Measurements from ENCODE around the gene ITPK1.

Gene ITPK1

GRCh38 chr14:93059260-93059659 is 56.5 kb downstream of the ITPK1 start (continued):
- TF ChIP-seq PRDM4 (tag by site-specific recombination; IDR thresholded peaks at IDR 0.05) (no peak), WT1 (tag by site-specific recombination; IDR thresholded peaks at IDR 0.05) (no peak), TRIM28 (IDR thresholded peaks at IDR 0.05; ENCODE audit: borderline replicate concordance, low read length) (no peak)

DNA sequence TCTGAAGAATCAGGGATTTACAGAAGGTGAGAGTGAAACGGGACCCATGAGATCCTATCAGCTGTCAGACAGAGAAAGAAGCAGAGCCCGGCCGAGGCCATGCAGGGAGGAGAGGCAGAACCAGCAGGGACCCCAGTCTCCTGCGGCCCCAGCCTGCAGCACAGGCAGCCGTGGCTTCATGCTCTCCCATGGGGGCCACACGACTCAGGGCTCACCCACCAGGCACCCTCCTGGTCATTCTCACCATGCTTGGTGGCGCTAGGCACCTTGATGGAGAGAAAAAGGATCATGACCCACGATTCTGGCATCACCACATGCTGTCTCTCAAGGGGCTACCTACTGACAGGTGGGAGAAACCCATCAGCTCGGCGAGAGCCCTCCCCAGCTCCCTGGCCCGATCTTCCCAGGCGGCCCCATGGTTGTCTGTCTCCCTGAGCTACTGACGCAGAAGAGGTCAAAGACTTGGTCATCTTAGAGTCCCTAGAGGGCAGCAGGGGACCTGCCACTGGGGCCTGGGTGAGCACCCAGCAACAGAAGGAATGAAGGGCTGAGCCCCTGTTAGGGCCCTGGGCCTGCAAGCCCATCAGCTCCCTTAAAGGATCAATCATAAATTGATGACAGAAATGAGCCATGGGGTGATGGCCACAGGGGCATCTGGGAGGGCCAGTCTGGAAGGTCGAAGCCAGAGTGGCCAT is 58.0 kb downstream of the ITPK1 start:
- Histone ChIP-seq H3K36me3 (ENCODE audit: control insufficient read depth in 2 of 2, insufficient read depth in 1 of 2, low read length in 2 of 2) (no peaks in the 10 kb centered on the region), H3K27ac (ENCODE audit: extremely low read depth, low read depth, low read length) (no peak overlapping the region), H3K9me3 (ENCODE audit: control insufficient read depth, insufficient read depth, low read depth, low read length) (no peaks in the 10 kb centered on the region), H3K4me1 (ENCODE audit: control insufficient read depth, insufficient read depth, low read length) (no peaks in the 10 kb centered on the region), H3K4me3 (ENCODE audit: low read depth, low read length) (no peak overlapping the region)
- ChIA-PET CTCF (no interaction called here), POLR2A (no interaction called here)
- TF ChIP-seq HOXD13 (CRISPR knock-in tag; IDR thresholded peaks at IDR 0.05; ENCODE audit: borderline replicate concordance) (no peak), ZIC2 (tag by site-specific recombination; IDR thresholded peaks at IDR 0.05) (peak; percentile 99)

DNA sequence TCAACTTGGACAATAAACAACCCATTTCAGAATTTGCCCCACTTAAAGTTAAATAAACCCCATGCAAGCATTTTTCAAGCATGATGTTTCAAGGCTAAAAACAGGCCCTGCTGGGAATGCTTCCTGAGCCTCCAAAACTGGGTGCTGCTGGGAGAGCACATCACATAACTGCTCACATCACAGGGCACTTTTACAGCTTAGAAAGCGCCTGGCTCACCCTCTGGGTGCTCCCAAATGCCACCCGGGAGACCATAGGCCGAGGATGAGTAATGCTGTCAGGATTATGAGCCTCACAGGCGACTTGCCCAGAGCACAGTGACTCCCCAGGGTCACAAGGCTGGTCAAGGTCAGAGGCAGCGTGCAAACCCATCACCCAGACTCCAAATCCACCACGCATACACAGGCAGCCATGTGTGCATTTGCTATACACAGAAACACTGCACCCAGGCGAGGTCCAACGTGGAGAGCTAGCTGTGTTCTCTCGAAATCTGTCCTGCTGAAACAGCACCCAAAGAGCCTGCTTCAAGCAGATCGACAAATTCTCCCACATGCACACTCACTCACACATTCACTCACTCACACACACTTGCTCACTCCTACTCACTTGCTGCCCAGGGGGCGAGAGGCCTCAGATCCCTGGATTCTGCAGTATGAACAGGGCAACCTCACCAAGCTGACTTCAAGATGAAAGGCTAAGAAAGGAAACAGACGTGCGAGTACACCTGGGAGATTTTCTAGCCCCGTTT is 58.7 kb downstream of the ITPK1 start:
- no peaks in the 10 kb centered on the region for H3K9me3 ChIP-seq (ENCODE audit: control insufficient read depth, insufficient read depth, low read depth, low read length)
- CTCF ChIA-PET, result interaction anchor here (0.6 kb wide), 1 partner anchor 9 kb away, joined by 5 read pairs; no protein-coding TSS in a partner anchor
- TF ChIP-seq EGR2 (tag by site-specific recombination; IDR thresholded peaks at IDR 0.05; ENCODE audit: low read depth) (peak; percentile 67), ZFHX2 (tag by site-specific recombination; conservative IDR thresholded peaks at IDR 0.05) (peak; percentile 73), ZNF521 (tag by site-specific recombination; IDR thresholded peaks at IDR 0.05) (no peak), PRDM1 (tag by site-specific recombination; IDR thresholded peaks at IDR 0.05) (peak; percentile 77), GLIS1 (tag by site-specific recombination; IDR thresholded peaks at IDR 0.05) (peak; percentile 66)
- TF ChIP-seq, protein P1, sequence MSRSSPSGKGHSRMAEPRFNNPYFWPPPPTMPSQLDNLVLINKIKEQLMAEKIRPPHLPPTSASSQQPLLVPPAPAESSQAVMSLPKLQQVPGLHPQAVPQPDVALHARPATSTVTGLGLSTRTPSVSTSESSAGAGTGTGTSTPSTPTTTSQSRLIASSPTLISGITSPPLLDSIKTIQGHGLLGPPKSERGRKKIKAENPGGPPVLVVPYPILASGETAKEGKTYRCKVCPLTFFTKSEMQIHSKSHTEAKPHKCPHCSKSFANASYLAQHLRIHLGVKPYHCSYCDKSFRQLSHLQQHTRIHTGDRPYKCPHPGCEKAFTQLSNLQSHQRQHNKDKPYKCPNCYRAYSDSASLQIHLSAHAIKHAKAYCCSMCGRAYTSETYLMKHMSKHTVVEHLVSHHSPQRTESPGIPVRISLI (tag by site-specific recombination; IDR thresholded peaks at IDR 0.05), result no peak
- POLR2A ChIA-PET, result no interaction called here
- no peaks in the 10 kb centered on the region for H3K36me3 ChIP-seq (ENCODE audit: control insufficient read depth in 2 of 2, insufficient read depth in 1 of 2, low read length in 2 of 2)
- no peak overlapping the region for H3K27ac ChIP-seq (ENCODE audit: extremely low read depth, low read depth, low read length)
- no peaks in the 10 kb centered on the region for H3K4me1 ChIP-seq (ENCODE audit: control insufficient read depth, insufficient read depth, low read length)
- no peak overlapping the region for H3K4me3 ChIP-seq (ENCODE audit: low read depth, low read length)

DNA sequence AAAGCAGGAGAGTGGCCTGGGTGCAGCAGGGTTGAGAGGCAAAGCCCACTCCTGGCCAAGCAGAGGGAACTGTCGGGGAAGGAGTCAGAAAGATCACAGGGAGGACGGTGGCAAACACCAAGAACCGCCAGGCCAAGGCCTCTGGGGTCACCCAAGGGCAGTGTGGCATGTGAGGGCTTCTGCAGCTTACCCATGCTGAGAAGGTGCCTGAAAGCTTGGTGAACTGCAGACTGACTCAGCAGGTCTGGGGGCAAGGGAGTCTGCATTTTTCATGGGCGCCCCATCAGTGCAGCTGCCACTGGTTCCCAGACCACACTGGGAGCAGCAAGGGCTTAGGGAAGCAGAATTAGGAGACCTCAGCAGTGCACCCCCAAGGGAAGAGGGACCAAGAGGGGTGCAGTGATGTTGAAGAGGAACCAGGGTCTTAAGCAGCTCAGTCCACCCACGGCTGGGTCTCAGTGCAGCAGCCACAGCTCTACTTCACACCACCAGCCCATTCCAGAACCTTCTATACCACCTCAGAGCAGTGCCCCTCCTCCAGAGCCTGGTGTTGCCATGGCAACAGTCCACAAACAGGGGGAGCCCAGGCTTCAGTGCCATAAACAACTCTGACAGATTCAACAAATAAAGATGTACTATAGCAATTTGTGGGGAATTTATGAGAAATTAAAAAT is 59.4 kb downstream of the ITPK1 start:
- Histone ChIP-seq H3K27ac (ENCODE audit: extremely low read depth, low read depth, low read length) (no peak overlapping the region), H3K36me3 (ENCODE audit: control insufficient read depth in 2 of 2, insufficient read depth in 1 of 2, low read length in 2 of 2) (no peaks in the 10 kb centered on the region), H3K9me3 (ENCODE audit: control insufficient read depth, insufficient read depth, low read depth, low read length) (no peaks in the 10 kb centered on the region), H3K4me1 (ENCODE audit: control insufficient read depth, insufficient read depth, low read length) (no peaks in the 10 kb centered on the region), H3K4me3 (ENCODE audit: low read depth, low read length) (no peak overlapping the region)
- ChIA-PET POLR2A (no interaction called here), CTCF (interaction anchor here (0.6 to 0.7 kb wide), 2 partner anchors 8 to 17 kb away, joined by 4 to 5 read pairs; no protein-coding TSS in a partner anchor)
- TF ChIP-seq HOXA7 (CRISPR knock-in tag; IDR thresholded peaks at IDR 0.05; ENCODE audit: borderline replicate concordance), result no peak
- no peak for TF ChIP-seq SCRT1 (tag by site-specific recombination; IDR thresholded peaks at IDR 0.05; ENCODE audit: borderline replicate concordance)
- no peak for TF ChIP-seq BCL11A (tag by site-specific recombination; IDR thresholded peaks at IDR 0.05; ENCODE audit: low read depth)
- TF ChIP-seq HOXD13 (CRISPR knock-in tag; IDR thresholded peaks at IDR 0.05; ENCODE audit: borderline replicate concordance), result no peak
- TF ChIP-seq GLIS2 (tag by site-specific recombination; IDR thresholded peaks at IDR 0.05), result no peak
- TF ChIP-seq ZNF132 (tag by site-specific recombination; IDR thresholded peaks at IDR 0.05; ENCODE audit: borderline replicate concordance), result no peak
- TF ChIP-seq HIC1 (tag by site-specific recombination; IDR thresholded peaks at IDR 0.05), result no peak
- TF ChIP-seq ZNF521 (tag by site-specific recombination; IDR thresholded peaks at IDR 0.05), result no peak
- TF ChIP-seq ZNF596 (tag by site-specific recombination; IDR thresholded peaks at IDR 0.05), result no peak
- no peak for TF ChIP-seq HOXC10 (CRISPR knock-in tag; IDR thresholded peaks at IDR 0.05)
- TF ChIP-seq GLI4 (tag by site-specific recombination; IDR thresholded peaks at IDR 0.05), result no peak
- TF ChIP-seq ZNF48 (tag by site-specific recombination; IDR thresholded peaks at IDR 0.05), result no peak
- no peak for TF ChIP-seq ZNF473 (tag by site-specific recombination; IDR thresholded peaks at IDR 0.05)
- no peak for TF ChIP-seq ZNF610 (tag by site-specific recombination; IDR thresholded peaks at IDR 0.05; ENCODE audit: borderline replicate concordance)
